ENCODE data around the gene RAB12.

The RAB12 gene

DNA sequence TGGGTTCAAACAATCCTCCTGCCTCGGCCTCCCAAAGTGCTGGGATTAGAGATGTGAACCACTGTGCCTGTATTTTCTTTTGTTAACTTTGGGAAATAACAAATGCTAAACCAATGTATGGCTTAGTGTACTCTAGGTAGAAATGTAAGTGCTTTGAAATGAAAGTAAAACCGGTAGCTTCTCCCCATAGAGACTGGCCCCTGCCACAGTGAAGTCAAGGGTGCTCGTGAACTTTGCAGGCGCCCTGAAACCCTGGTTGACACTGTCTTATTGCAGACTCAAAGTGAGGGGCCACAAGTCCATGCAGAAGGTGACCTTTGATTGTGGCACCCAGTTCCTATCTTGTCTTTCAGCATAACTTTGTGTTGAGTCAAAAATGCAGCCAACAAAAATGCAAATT is 72.0 kb downstream of the RAB12 start:
- in situ Hi-C loops (cut with HindIII; ENCODE audit: low sequenced_read_pairs), result no loop called here

DNA sequence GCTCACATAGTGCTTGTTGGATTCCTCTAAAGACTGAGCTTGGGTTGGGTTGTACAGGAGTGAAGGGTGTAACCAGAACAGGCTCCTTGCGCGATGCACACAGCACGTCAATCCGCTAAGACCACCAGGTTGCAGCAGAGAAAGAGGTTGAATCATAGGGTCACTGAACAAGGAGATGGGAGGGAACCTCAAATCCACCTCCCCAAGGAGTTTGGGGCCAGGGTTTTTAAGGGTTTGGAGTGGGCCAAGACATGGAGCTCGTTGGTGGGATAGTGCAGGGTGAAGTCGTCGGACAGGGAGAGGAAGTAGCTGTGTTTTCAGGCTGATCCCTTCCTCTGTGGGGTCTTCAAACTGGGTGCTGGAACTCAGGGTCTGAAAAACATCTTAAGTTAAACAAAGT is 75.3 kb downstream of the RAB12 start:
- in situ Hi-C loops (cut with HindIII; ENCODE audit: low sequenced_read_pairs), result no loop called here

DNA sequence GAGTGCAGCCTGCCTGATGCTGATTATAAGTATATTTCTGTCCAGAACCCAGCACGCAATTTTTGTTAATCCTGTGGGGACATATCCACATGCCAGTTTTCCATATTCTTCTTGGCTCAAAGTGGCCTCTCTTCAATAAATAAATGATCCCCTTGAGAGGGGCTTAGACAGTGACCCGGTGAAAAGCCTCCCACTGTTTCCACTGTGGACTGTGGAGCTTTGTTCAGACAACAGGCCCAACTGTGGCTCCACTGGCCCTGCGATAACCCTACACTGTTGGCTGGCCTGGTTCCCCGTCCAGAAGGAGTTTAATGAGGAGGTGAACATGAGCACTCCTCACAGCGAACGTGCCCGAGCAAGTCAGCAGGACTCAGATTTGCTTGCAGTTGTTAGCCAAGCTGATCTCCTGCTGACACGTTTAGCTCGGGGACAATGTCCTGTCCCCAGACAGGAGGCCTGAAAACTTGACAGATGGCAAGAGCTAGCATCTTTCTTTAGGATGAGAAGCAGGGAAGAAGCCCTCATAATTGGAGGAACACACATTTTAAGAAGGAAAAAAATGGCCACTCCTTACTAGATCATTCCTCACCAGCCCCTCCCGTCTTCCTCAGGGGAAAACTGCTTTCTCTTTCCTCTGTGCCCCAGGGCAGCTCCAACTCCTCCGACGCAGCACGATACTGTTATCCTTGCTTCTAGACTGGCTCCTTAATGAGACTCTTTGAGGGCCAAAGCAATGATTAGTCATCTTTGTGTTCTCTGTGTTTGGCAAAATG is 76.1 kb downstream of the RAB12 start:
- in situ Hi-C loops (cut with HindIII; ENCODE audit: low sequenced_read_pairs), result loop anchor here (5.0 kb wide), 1 partner anchor 82 kb away; no protein-coding TSS in a partner anchor

DNA sequence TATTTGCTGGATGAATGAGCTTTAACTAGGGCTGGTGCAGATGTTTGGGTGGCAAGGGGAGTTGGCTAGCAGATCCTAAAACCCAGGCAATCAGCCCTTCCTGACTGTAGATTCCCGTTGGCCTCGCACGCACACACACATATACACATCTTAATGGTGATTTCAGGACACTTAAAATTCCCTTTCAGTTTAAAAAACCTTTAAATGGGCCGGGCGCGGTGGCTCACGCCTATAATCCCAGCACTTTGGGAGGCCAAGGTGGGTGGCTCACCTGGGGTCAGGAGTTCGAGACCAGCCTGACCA is 76.6 kb downstream of the RAB12 start:
- in situ Hi-C loops (cut with HindIII; ENCODE audit: low sequenced_read_pairs), result loop anchor here (5.0 kb wide), 1 partner anchor 81 kb away; no protein-coding TSS in a partner anchor

DNA sequence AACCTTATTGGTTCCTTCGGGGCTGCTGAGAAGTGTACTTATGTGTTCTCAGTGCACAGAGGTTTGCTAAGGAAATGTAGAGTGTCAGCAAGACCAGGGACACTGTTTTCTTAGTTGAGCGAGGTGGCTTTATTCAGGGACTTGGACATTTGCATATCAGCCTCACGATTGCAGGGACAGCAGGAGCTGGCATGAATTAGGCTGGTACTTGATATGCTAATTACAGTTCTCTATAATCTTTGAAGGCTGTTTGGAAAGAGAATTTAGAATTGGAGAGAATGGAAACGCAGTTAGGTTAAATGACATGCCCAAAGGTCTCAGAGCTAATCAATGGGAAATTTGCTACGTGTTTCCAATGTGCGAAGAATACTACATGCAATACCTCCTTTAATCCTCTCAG is 77.4 kb downstream of the RAB12 start:
- in situ Hi-C loops (cut with HindIII; ENCODE audit: low sequenced_read_pairs), result loop anchor here (5.0 kb wide), 1 partner anchor 81 kb away; no protein-coding TSS in a partner anchor

DNA sequence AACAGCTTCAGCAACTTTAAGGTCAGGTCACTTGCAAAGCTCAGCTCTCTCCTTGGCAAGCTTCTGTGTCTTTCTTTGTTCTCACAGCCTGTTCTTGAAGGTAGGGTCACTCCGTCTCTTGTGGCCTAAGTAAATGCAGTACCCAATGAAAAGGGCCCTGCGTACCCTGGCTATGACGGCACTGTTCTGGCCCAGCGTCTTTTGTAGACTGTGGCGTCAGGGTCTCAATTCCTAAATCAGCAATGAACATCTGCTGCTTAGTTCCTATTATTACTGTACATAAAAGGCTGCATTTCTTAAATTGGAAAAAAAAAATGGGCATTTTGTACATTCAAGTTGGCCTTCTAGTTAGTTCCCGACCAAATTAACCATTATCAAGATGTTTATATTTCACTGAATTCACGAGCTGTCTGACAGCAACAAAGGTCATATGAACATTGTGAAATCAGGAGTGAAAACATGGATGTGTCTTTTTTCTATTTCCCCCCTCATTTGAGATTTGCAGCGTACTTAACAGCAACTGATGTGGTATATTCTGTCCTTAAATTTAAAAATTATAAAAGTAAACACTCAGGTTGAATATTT is 79.1 kb downstream of the RAB12 start:
- in situ Hi-C loops (cut with HindIII; ENCODE audit: low sequenced_read_pairs), result loop anchor here (5.0 kb wide), 1 partner anchor 79 kb away; no protein-coding TSS in a partner anchor

DNA sequence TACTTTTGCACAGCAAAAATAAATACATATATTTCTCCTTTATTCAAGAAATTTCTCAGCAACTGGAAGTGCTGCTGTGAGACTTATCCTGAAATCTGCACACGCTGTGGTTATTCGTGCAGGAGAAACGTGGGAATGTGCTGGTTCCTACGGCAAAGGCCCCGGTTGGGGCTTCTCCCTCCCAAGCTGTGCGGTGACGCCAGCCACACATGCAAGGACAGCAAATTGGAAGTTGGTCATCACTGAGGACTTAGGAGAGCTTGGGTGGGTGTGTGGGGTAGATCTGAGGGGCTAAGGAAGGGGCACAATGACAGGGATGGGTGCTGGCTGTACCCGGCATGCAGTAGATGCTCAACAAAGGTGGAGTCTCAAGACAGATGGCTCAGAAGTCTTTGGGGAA is 79.6 kb downstream of the RAB12 start:
- in situ Hi-C loops (cut with HindIII; ENCODE audit: low sequenced_read_pairs), result loop anchor here (5.0 kb wide), 1 partner anchor 78 kb away; no protein-coding TSS in a partner anchor

Data from endothelial cell of hepatic sinusoid (primary cell).